HG03060 (cell line): ENCODE measurements around the gene AVPR1A.
"Not testable (repeated sequence)": the region's sequence is repeated elsewhere in the genome, so short reads cannot be mapped to it uniquely, and the experiment has no call there.

Source experiments
- ATAC-seq: cut with Tn5 transposase; IDR thresholded peaks from one replicate; pipeline ENCODE4 v1.9.1; 2021; ENCODE audit warnings: low read depth, moderate number of reproducible peaks; ENCODE audit not compliant: unreplicated experiment

The AVPR1A gene

DNA sequence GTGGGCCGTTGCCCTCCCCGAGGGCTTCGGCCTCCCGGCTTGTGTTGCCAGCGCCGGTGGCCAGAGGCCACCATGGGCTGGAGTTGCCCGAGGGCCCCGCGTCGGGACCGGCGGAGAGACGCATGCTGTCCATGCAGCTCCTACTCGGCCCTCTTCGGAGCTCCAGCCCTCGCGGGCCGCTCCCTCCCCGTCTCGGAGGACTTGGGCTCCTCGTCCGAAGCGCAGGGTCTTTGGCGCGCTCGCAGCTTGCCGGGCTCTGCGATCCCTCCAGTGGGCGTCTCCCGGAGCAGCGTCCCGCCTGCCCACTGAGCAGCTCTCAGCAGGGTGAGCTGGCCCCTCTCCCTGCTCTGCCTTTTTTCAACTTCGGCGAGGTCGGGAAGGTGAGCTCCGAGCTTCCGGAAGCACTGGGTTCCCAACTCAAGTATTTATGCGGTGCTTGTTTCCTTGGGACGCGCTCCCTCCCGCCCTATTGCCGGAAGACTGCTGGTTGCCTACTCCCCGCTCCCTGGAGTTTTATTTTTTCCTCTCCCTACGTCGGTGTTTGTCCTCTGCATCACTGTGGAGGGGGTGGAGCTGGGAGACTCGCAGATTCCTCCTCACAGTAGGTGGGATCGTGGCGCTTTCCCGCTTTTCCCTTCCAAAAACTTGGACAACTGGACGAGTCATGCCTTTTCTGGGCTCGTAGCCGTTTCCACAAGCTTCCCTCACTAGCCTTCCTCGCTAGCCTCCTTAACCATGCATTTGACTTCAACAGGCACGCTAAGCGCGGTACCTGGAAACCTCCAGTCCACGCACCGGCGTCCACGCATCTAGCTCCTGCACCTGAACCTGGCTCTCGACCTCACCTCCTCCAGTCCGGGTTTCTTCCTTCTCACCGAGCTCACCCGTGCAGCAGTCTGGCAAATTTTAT lies at the start of gene AVPR1A:
TSS of gene AVPR1A (minus strand) at position 489 of the 910 bp plus-strand sequence. CDS start at position 124, 365 bp downstream.
- no peak for ATAC-seq

DNA sequence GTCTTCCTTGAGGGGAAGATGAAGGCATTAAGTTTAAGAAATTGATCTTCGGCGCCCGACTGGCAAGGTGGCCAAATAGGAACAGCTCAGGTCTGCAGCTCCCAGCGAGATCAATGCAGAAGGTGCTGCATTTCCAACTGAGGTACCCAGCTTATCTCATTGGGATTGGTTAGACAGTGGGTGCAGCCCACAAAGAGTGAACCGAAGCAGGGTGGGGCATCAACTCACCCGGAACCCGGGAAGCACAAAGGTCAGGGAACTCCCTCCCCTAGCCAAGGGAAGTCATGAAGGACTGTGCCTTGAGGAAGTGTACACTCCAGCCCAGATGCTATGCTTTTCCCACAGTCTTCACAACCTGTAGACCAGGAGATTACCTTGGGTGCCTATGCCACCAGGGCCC lies 45.2 kb upstream of the AVPR1A start:
- no peak for ATAC-seq

GRCh38 chr12:63179224-63179623 lies 28.2 kb upstream of the AVPR1A start:
- ATAC-seq: no peak

DNA sequence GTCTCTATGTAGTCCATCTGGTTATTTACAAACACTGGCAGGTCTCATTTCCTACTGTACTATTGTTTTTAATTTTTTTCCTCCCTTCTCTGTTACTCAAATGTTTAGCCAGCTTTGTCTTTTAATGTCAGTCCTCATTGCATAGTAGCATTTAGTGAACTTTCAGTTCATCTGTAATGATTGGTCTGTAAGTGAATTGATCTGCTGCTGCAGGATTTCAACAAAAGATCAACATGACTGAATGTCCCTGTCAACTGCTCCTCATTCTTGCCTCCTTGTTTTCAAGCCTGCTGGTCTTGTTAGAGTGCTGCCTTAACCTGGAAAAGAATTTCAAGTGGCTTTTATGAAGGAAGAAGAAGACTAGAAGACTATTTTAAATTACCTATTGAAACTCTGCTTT lies 19.3 kb upstream of the AVPR1A start:
- ATAC-seq: no peak

DNA sequence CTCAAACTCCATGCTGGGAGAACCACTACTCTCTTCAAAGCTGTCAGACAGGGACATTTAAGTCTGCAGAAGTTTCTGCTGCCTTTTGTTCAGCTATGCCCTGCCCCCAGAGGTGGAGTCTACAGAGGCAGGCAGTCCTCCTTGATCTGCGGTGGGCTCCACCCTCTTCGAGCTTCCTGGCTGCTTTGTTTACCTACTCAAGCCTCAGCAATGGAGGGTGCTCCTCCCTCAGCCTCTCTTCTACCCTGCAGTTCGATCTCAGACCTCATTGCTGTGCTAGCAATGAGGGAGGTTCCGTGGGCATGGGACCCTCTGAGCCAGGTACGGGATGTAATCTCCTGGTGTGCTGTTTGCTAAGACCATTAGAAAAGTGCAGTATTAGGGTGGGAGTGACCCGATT lies 16.7 kb upstream of the AVPR1A start:
- not testable (repeated sequence) for ATAC-seq

GRCh38 chr12:63164911-63165310 lies 13.9 kb upstream of the AVPR1A start:
- ATAC-seq: no peak

DNA sequence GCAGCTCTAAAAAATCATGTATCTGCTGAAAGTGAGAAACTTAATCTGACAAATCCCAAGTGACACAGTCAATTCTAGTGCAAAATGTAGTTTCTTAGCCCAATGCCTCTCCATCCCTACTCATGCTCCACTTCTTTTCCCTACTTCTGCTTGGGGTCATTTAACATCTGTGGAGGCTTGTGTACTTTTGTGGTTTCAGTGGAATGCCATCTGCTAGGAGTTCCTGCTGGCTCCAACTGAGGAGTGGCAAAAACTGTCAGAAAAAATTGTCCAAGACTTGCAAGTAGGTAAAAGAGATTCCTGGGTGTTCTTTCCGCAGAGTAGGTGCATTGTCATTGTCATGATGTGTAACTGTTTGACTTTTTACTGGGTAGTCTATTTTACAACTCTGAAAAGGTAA lies 12.5 kb upstream of the AVPR1A start:
- no peak for ATAC-seq

- ATAC-seq: no peak
These were observed 4.4 kb upstream of the AVPR1A start for GRCh38 chr12:63155375-63155774.

DNA sequence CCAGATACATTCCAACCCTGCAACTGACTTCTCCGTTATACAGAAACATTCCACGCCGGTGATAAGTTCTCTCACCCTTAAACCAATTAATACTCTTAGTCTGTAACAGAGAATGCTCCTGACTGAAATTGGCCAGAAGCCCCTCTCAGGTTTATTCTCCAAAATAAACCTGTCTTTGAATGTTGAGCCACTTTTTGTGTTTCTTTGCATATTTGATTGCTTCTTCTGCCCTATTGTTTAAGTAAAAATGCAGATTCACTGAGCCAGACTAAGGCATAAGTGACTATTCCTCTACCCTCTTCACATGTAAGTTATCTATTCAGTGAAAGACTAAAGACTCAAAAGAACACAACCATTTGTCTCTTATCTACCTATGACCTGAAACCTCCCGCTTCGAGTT lies 3.6 kb upstream of the AVPR1A start:
- no peak for ATAC-seq

DNA sequence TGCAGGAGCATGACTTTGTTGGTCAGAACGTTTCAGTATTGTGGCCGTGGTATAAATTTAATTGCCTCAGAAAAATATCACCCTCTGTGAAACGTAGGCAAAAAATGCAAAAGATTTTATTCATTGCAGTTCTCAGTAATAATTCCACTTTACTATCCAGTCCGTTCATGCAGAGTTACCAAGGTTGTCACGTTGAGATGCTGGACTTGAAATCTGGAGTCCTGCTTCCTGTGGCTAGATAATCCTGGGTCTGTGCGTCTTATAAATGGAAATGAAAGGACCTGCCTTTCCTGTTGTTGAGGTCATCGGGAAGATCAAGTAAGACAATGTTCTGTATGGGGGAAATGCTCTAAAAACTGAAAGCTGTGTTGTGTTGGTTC lies 1.3 kb upstream of the AVPR1A start:
- no peak for ATAC-seq

DNA sequence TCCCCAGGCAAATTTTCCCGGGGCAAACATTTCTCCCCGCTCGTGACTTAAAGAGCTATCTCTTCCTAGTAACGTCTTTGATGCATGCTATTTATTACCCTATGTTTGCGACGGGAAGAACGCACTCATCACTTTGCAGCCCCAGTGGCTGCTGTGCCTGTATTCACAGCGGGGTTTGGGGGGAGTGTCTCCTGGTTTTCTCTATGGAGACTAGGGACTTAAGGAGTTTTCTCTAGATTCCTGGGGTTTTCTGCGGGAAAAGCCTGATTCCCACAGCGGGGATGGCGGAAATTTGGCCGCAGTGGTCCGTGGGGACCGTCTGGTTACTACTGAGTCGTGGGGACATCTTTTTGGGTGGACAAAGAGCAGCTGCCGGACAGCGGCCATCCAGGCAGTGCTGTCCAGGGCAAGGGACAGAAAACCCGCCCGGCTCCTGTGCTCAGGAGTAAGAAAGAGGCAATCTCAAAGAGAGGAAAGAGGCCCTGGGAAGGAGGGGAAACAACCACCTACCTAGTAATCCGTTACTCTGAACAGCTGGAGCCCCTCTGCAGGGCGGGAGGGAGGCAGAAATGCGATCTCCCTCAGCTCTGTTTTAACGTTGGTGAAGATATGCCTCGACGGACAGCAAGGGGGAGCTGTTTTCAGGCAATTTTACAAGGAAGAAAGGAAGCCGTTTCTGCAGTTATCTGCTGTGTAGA lies 771 bp upstream of the AVPR1A start:
- ATAC-seq: no peak

DNA sequence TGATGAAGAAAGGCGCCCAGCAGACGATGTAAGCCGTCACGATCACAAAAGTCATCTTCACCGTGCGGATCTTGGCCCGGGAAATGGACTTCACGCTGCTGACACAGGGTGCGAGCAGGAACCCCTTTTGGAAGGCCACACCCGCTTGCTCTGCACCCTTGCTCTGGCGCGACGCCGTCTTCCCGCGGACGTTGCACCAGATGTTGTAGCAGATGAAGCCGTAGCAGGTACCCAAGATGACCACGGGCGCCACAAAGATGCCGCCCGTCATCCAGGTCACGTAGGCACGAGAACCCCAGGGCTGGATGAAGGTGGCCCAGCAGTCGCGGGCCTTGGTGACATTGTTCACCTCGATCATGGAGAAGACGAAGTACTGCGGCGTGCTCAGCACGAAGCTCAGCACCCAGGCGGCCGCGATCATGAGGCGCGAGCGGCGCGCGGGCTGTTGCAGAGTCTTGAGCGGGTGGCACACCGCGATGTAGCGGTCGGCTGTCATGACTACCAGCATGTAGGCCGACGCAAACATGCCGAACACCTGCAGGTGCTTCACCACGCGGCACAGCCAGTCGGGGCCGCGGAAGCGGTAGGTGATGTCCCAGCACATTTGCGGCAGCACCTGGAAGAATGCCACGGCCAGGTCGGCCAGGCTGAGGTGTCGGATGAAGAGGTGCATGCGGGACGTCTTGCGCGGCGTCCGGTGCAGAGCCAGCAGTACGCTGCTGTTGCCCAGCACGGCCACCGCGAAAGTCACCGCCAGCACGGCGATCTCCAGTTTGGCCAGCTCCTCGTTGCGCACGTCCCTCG lies 890 bp downstream of the AVPR1A start:
- no peak for ATAC-seq

DNA sequence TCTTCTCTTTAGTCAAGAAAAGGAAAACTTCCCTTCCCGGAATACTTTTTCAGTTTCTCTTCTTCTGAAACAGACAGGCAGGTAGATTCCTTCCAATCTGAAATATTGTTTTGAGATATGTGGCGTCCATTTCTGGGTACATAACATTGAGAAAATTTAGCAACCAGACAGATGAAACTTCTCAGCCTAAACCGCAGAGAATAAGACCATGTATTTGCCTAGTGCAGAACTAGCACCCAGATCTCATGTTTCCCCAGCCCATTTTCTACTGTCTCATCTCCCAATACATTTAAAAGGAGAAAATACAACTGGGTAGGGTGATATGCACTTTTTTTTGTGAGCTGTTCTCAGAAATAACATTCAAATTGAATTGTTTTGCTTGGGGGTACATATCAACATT lies 6.4 kb downstream of the AVPR1A start:
- no peak for ATAC-seq

GRCh38 chr12:63138488-63138887 lies 12.5 kb downstream of the AVPR1A start:
- ATAC-seq: no peak

- no peak for ATAC-seq
These were observed 17.0 kb downstream of the AVPR1A start for GRCh38 chr12:63133981-63134380.

GRCh38 chr12:63132201-63132600 lies 18.8 kb downstream of the AVPR1A start:
- no peak for ATAC-seq

GRCh38 chr12:63129927-63130326 lies 21.1 kb downstream of the AVPR1A start:
- ATAC-seq: no peak

DNA sequence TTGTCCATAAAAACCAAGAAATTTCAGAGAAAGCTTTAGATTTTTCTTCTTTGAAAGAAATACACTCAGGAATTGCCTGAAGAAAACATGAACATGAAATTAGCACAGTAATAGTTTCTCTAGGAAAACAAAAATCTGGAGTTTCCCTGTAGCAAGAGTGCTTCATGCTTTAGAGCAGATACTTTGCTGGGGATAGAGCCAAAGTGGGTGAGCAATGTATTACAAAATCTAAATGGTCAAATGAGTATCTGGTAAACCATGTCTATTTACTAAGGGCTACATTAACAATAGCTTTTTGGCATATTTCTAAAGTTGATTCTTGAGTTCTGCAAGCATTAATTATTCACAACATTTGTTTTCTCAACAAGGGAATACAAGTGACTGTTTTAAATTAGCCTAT lies 26.2 kb downstream of the AVPR1A start:
- no peak for ATAC-seq

DNA sequence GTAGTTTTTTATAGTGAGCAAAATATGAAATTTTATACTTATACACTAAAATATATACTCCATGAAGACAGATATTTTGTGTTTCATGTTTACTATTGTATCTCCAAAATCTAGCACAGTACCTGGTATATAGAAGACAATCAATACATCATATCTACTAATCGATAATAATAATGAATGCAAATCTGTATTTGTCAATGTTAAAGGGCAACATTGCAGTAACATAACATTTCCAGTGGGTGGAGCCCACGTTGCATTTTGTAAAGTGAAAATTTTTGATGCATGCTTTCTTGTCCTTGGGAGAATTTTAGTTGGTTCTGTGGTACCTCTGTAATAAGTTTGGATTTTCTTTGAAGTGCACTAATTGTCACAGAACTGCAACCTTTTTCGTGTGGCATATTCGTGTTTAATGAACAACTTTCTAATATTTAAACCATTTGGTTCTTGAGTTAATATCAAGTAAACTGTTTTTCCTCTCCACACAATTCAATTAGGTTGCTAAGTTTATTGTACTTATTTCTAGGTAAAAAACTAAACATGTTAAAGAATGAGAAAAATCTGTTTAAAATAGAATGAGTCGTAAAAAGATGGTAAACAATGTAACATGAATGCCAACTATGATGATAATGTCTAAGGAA lies 47.4 kb downstream of the AVPR1A start:
- ATAC-seq: no peak

- no peak for ATAC-seq
These were observed 49.1 kb downstream of the AVPR1A start for GRCh38 chr12:63101920-63102319.

- no peak for ATAC-seq
These were observed 52.1 kb downstream of the AVPR1A start for GRCh38 chr12:63098851-63099250.
